ENCODE measurements around the gene SRPRB.

DNA sequence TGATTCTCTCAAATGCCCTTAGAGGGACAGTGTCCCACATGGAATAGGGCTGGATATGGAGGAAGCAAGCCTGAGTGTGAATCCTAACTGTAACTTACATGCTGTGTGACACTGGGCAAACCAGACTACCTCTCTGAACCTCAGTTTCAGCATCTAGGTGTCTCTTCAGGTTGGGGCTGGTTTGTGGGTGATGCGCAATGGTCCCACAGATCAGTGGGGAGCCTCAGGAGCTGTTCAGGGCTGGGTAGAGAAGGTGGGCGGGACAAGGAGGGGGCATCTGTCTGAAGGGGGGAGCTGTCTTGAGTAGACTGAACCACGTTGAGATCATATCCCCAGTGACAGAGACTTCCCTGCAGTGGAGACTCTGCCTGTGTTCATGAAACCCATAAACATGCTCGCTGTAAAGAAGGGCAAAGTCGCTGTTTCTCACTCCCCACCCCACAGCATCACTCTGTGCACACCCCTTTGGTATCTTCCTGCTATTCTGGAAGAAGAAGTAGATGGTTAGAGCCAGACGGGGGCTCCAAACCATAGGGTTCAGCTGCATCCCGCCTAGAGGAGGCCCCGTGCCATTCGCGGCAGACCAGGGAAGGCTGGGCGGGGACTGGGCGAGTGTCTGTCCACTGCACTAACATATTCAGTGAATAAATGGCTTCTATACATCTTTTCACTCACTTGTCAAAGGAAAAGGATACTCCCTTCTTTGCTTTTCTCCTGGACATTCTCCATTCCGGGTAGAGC, 28.4 kb downstream of the SRPRB start:
- TF ChIP-seq CTCF (IDR thresholded peaks at IDR 0.05; ENCODE audit: low read depth, low read length) = no peak
- TF ChIP-seq EZH2phosphoT487 (IDR thresholded peaks at IDR 0.05; ENCODE audit: low read depth) = no peak

Measured in OCI-LY3 (cell line).